DMS53 treated with DMSO at 0.1 percent for 48 hours (cell line): ENCODE results near the gene SLC3A2.
"Not testable (repeated sequence)": the region's sequence is repeated elsewhere in the genome, so short reads cannot be mapped to it uniquely, and the experiment has no call there.

ENCODE experiments used
- DNase-seq: peaks from one replicate; lab custom pipeline; 2025; ENCODE audit not compliant: unreplicated experiment; lab: John Stamatoyannopoulos, UW

SLC3A2 gene

GRCh38 chr11:62880803-62881578, at the start of gene SLC3A2:
Gene SLC3A2, plus strand, starts transcription at chr11:62880896. Its CDS starts 128 bp downstream, at chr11:62881024.
- DNase-seq = peak; percentile 85

- DNase-seq = no peak
Observed at GRCh38 chr11:62830904-62831519, 49.7 kb upstream of the SLC3A2 start.

GRCh38 chr11:62831520-62832335, 49.0 kb upstream of the SLC3A2 start, which contains the start of gene STX5:
Gene STX5, minus strand, starts transcription at chr11:62832051. Its CDS starts 808 bp downstream, at chr11:62831243.
- DNase-seq = peak; percentile 94

GRCh38 chr11:62832336-62833234, 48.1 kb upstream of the SLC3A2 start, which contains the start of gene TEX54:
Gene TEX54, minus strand, starts transcription at chr11:62832841.
- DNase-seq = no peak

- no peak for DNase-seq
Observed at GRCh38 chr11:62835336-62835735, 45.4 kb upstream of the SLC3A2 start.

GRCh38 chr11:62839050-62839945, 41.4 kb upstream of the SLC3A2 start, which contains the start of gene WDR74:
Gene WDR74, minus strand, starts transcription at chr11:62839590. Its CDS starts 20 bp downstream, at chr11:62839570.
- peak; percentile 86 for DNase-seq

GRCh38 chr11:62840721-62841360, 39.9 kb upstream of the SLC3A2 start:
- DNase-seq = peak; percentile 65

- peak; percentile 95 for DNase-seq
Observed at GRCh38 chr11:62841361-62842170, 39.1 kb upstream of the SLC3A2 start.

GRCh38 chr11:62842171-62842741, 38.4 kb upstream of the SLC3A2 start:
- DNase-seq = no peak

GRCh38 chr11:62842891-62843290, 37.8 kb upstream of the SLC3A2 start:
- DNase-seq = not testable (repeated sequence)

GRCh38 chr11:62843466-62843865, 37.2 kb upstream of the SLC3A2 start:
- no peak for DNase-seq

- DNase-seq = no peak
Observed at GRCh38 chr11:62844154-62844553, 36.5 kb upstream of the SLC3A2 start.

GRCh38 chr11:62846177-62846576, 34.5 kb upstream of the SLC3A2 start:
- DNase-seq = no peak

GRCh38 chr11:62847767-62848314, 32.9 kb upstream of the SLC3A2 start:
- no peak for DNase-seq

- peak; percentile 60 for DNase-seq
Observed at GRCh38 chr11:62850911-62851806, 29.5 kb upstream of the SLC3A2 start.

GRCh38 chr11:62851807-62852522, 28.7 kb upstream of the SLC3A2 start:
- DNase-seq = peak; percentile 71
